HG03097 (cell line): ENCODE data around the gene DOK5.
"Not testable (repeated sequence)": the region's sequence is repeated elsewhere in the genome, so short reads cannot be mapped to it uniquely, and the experiment has no call there.

ENCODE experiments used
- ATAC-seq: cut with Tn5 transposase; IDR thresholded peaks from one replicate; pipeline ENCODE4 v1.9.1; 2021; ENCODE audit not compliant: unreplicated experiment, low FRiP score

DOK5 gene

DNA sequence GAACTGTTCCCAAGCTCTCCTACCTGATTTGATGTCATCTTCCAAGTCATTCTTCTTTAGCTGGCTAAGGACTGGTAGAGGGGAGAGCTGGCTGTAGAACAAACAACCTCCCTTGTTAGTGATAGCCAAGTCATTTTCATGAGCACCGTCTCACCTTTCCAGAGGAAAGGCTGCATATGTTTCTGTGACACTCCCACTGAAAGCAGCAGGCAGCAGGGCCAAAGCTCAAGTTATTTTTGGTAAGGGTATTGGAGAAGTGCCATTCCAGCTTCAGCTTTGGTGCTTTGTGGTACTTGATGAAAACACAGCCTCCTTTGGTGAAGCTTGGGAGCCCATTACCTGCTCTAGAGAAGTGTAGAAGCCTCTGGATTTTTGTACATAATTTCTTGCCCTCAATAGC is 5.4 kb upstream of the DOK5 start:
- ATAC-seq = no peak

DNA sequence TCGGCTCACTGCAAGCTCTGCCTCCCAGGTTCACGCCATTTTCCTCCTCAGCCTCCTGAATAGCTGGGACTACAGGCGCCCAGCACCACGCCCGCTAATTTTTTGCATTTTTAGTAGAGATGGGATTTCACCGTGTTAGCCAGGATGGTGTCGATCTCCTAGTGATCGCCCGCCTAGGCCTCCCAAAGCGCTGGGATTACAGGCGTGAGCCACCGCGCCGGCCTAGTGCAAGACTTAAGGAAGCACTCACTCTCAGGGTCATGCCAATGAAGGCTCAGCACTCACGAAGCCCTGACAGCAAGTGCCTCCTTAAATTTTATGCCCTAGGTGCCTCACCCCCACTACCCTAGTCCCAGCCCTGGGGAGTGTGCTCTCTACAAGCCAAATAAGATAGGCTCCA is 4.7 kb upstream of the DOK5 start:
- ATAC-seq = no peak

DNA sequence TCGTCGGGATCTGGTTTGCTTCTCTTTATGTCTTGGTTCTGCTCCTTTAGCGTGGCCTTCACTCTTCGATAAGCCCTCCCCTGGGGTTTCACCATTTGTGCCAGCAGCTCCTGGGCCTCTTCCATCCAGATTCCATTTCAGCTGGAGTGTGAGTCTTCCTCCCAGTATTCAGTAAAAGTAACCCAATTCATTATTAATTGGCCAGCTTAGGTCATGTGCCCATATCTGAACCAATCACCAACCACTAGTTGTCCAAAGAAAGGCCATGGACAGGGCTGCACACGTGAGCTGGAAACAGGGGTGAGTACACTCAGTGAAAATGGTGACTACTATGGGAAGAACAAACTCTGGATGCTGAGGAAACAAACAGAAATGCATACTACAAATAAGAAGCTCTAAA is 2.8 kb upstream of the DOK5 start:
- ATAC-seq = no peak

DNA sequence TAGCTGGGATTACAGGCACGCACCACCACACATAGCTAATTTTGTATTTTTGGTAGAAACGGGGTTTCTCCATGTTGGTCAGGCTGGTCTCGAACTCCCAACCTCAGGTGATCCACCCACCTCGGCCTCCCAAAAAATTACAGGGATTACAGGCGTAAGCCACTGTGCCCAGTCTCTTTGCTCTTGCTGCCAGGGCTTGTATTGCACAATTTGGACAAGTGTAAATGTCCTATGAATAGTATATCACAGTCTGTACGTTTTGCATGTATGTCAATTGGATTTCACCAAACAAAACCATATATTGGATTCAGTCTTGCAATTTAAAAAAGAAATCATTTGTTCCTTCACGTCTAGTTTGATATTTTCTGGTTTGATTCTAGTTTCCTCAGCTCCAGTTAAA is 2.1 kb upstream of the DOK5 start:
- no peak for ATAC-seq

DNA sequence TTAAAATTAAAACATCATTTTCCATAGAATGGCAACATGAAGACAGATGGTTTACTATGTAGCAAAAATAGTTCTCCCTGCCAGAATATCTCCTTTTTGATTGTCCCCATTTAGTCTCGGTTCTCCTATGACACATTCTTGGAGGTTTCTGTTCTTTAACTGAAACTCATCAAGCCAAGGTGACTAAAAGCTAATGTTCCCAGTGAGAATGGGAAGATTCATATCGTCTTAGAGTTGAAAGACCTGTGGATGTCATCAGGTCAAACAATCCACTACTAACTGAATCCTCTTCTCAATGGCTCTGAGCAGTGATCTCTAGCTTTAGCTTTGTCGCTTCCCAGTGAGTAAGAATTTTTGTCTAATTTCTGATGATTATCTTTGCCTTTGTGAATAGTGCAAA is 1.3 kb upstream of the DOK5 start:
- ATAC-seq = no peak

DNA sequence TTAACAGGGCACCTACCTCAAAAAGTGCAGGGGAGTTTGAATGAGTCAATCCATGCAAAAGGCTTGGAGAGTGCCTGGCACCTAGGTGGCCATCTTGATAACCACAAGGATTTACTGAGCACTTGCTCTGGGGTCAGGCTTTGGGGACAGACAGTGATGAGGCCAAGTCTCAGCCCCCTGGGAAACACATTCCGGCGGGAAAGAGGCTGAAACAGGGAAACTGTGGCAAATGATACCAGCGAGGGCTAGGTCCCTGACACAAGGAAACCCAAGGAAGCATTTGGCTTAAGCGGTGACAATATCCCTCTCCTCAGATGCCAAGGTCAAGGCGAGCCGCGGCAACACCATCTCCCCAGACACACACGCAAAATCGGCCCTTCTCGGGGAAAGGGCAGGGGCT is 527 bp upstream of the DOK5 start:
- ATAC-seq = no peak

DNA sequence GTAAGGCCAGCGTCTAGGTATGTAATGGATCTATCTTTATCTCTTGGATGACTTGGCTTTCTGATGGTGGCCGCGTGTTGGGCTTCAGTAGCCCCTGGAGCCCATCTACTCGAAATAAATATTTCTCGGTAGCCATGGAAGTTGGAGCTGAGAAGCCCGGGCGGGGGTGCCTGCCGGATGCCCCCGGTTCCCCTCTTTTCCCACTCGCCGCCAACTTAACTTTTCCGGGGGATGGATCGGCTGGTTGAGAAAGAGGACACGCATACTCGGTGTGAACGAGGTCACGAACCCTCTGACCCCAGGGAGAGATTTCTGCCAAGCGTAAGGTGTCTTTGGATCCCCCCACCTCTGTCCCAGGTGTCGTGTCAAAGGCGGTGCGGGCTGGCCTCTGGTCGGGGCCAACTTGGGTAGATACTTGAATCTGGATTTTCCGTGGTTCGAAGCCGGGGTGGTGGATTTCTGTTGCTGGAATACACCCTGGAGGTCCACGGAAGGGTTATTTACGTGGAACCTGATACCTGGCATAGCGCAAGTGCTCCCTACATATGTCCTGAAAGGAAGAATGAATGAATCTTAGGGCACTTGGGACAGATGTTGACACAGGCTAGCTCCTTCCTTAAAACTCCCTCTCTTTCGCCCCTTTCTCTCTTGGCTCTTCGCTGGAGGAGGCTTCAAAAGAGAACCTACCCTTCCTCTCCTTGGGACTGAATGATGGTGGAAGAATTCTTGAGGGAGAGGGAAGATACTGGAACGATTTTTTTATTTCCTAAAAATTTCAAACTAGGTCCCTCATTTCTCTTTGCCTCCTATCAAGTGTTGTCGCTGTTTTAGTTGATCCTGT is 996 bp downstream of the DOK5 start:
- ATAC-seq = no peak

DNA sequence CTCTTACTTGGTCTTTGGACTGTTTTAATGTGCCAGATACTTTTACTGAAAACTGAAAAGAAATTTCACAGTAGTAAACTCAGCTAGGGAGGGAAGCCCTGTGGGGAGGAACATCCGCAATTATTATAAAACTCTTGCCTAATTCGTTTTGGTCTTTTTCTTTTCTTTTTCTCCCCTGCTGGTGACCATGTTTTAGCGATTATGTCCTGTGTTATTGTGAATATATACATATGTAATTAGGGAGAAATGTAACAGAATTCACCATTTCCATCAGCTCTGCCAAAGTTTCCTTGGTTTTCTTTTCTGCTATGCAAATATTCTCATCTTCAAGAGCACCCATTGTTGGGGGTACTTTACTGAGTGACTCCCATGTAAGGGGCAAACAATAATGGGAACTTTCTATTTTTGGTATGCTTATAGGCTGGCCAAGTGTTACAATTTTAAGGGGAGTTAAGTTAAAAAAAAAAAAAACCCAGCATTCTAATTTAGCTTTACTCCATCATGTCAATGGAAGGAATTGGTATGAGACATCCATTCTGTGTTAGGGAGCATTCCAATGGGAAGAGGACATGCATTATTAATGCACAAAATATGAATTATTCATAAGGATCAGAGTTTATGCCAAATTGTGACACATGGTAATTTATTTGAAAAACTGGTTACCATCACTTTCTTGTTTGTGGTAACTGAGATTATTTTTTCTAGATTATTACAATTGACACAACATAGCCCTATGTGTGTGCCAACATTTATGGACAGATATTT is 2.0 kb downstream of the DOK5 start:
- no peak for ATAC-seq

DNA sequence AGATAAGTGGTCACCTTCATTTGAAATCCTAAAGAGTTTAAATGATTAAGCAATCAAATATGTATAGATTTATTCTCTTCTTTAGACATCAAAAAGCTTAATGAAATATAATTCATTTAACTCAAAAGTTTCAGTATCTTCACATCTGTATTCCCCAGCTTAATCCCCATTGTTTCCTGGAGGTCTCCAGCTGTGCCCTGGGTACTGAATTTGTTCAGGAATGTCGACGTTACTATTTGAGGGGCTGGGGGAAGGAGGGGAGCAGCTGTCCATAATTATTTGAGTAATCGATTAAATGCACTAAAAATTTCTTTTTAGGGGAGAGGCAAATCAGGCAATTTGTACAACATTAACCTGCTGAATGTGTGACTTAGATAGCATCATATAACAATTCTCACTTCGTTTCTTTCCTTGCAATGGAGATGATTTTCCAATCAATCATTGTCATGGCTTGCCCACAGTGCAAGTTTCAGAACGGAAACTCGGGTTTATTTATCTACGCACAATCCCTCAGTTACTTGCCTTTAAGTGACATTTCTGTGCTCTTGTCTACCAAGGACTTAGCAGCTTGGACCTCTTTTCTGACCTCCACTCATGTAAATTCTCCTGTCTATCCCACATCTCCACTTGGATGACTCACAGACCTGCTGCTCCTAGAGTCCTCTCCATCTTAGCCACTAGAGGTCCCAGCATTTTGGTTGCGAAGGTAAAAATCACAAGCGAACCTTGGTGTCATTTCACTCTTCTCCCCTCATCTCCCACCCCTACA is 3.9 kb downstream of the DOK5 start:
- no peak for ATAC-seq

DNA sequence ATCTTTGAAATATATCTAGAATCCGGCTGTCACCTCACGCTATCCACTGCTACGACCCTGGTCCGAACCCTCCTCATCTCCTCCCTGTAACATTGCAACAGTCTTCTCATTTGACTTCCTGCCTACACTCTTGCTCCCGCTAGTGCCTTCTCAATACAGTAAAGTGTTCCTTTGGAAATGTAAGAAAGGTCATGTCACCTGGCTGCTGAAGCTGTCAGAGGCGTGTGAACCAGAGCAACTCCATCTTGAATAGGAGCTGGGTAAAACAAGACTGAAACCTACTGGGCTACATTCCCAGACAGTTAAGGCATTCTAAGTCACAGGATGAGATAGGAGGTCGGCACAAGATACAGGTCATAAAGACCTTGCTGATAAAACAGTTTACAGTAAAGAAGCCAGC is 4.5 kb downstream of the DOK5 start:
- ATAC-seq = not testable (repeated sequence)

DNA sequence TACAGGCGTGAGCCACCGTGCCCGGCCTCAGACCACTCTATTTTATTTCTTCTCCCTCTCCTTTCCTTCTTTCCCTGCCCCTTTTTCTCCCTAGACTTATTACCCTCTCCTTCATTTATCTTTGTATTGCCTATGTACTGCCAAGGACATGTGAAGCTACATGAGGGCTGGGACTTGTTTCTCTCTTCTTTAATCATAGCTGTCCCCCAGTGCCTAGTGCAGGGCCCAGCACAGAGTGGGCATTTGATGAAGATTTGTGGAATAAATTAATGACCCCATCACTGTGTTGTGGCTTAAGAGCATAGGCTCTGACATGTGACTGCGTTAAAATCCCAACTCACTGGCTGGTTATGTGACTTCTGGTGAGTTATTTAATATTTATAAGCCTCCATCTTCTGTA is 6.0 kb downstream of the DOK5 start:
- no peak for ATAC-seq

DNA sequence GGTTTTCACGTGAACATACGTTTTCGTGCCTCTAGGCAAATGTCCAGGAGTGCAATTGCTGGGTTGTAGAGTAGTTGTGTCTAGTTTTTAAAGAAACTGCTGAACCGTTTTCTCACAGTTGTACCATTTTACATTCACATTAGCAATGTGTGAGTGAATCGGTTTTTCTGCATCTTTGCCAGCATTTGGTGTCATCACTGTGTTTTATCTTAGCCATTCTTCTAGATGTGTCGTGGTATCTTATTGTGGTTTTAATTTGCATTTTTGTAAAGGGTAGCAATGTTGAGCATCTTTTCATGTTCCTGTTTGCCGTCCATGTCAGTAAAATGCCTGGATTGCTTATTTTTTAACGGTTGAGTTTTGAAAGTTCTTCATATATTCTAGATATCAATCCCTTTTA is 10.2 kb downstream of the DOK5 start:
- ATAC-seq = no peak

DNA sequence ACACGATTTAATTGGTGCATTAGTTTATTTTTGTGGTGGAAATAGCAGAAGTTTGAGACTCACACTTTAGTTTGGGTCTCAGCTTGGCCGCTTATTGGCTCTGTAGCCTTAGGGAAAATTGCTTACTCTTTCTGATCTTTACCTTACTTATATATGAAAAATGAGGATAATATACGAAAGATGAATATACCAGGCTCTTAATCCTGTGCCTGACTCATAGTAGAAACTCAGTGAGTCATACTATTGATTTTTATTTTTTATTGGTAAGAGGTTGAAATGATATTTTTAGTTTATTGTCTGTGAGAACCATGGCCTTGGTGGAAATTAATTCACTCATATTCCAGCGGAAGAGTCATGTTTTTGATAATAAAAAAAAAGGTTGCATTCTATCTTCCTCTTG is 11.2 kb downstream of the DOK5 start:
- ATAC-seq = no peak

DNA sequence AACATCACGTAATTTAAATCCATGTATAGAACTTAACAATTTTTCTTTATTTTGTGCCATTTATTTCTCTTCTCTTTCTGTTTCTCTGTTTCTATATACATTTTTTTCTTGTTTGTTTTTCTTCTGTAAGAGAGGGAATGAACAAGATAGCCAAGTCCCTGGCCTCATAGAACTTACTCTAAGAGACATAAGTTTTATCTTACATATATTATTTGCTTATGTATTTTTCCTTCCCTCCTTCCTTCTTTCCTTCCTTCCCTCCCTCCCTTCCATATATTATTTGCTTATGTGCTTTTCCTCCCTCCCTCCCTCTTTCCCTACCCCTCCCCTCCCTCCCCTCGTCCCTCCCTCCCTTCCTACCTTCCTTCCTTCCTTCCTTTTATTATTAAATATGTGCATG is 13.0 kb downstream of the DOK5 start:
- ATAC-seq = no peak

DNA sequence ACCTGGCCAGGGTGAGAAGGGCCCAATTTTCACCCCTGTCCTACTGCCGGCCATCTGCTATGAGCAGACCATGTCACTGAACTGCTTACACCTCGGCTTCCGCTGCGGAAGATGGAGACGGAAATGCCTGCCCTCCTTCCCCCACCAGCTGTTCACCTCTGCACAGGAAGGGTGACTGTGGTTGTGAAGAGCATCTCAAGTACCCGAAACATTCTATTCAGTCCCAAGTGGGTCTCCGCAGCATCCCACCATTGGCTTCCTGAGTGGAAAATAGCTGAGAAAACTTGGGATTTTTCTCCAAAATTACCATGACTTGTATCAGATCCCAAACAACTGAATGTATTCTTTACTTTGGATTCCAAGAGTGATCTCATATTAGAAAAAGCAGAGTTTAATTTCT is 16.1 kb downstream of the DOK5 start:
- no peak for ATAC-seq

DNA sequence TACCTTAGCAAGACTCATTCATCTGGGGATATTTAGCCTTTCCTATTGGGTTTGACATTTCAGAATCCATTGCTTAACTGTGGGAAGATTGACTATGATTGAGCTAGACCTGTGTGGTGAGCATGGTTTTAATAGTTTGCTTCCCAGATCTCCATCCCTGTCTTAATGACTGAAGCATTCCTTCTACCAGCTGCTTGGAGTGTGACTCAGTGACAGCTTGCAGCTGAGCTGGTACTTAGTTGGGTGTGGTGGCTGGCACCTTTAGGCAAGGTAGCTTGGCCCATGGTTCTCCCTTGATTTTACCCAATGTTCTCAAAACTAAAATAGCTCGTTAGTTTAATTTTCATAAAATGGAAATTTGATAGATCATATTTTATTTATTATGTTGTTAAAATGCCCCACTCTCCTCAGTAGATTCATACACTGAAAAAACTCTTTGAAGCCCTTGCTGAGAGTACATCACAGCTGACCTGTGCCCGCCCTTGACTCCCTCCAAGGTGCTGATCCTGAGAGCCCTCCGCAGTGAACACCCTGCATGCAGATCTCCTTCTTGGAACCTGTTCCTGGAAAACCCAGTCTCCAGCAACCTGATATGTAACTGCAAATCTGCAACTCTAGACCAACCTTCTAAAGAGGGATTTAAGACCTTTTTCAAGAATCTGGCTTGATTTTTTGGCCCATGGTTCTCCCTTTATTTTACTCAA is 19.1 kb downstream of the DOK5 start:
- no peak for ATAC-seq

DNA sequence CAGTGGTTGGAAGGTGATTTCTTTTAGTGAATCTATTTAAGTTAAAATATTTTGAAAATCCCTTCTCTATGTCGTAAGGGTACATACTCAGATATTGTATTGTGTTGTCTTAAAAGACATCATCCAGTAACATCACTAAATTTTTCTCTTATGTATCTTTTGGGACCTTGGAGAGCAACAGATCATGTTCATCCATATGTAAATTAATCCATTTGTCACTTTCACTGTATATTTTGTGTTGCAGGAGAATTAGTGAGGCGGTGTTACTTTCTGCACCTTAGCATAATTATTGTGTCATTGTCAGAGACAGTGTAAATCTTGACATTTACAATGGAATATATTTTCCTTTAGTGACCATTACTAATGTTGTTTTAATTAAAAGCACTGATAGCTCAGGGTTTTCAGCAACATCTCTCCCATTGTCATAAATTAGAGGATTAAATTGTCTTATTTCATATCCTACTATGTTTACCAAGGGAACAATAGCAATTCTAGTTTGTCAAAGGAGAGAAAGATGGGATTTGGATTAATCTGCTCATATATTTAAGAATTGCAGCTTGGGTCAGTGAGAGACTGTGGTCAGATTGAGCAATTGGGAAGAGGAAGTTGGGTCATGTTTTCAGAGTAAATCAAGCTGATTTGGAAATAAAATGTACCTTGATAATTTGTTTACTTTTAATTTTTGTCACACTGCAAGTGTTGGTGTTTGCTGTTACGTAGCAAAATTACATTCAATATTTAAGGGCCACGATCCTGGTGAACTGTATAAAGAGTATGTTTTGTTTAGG is 22.7 kb downstream of the DOK5 start:
- no peak for ATAC-seq

DNA sequence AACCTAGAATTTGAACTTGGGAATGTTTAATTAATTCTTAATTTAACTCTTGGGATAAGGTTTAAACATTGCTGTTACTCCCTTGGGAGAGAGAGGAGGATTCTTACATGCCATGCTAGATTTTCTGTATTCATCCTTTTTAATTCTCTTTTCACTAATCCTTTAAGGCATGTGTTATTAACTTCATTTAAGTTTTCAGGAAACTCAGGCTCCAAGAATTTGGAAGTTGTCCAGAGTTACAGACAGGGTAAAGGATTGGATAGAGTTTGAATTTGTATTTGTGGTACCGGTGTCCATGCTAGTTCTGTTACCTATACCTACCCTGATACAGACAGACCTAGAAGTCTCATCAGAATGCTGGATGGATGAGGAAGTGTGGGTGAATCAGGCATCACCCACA is 23.7 kb downstream of the DOK5 start:
- no peak for ATAC-seq

DNA sequence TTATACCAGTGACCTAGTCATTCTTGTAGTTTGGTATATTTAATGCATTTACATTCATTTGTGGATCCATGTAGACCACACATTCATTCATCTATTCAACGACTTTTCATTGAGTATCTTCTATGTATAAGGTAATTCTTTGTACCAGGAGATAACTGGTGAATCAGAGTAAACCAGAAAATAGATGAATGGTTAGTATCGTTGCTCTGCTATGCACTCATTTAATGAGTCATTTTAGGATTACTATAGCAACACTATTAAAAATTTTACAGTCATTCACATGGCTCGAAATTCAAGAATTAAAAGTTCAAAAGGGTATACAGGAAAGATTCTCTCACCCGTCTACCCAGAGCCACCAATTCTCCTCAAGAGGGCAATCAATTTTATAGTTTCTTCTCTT is 26.8 kb downstream of the DOK5 start:
- no peak for ATAC-seq

DNA sequence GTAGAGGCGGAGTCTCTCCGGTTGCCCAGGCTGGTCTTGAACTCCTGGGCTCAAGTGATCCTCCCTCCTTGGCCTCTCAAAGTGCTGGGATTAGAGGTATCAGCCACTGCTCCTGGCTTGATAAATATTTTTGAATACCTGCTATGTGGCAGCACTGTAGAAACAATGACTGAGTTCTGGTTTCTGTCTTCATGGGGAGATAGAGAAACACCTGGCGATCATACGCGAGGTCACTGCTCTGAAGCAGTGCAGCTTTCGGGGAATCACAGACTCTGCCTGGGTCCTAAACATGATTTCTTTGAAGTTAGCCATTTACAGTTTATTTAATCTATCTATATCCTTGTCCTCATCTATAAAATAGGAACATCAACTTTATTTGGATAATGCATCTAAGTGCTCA is 31.2 kb downstream of the DOK5 start:
- no peak for ATAC-seq
